Calu3 (cell line): ENCODE data around the gene ENPP7. TPM values are rescaled to one million over a fixed set of nuclear protein-coding genes. Genes with fewer than 3 reads are reported as not detected.

ENCODE experiments used
- BruUV-seq: library from RNA; stranded (reverse); fragments of 400-500 nt; replicated peaks from 2 replicates; lab custom pipeline; 2021; lab: Mats Ljungman, UMichigan
- CTCF ChIA-PET: fragments of 300-600 bp; sonication (Branson Sonifier 250); formaldehyde crosslinking; loops from one replicate; lab custom pipeline; 2022; ENCODE audit warnings: antibody characterized with exemption; lab: Charles Lee
- DNase-seq: peaks from one replicate; pipeline ENCODE4 v3.0.0; 2022
- H3K27ac Mint-ChIP-seq: one replicate; pipeline ENCODE4 v1.8.0; 2022; ENCODE audit warnings: mixed read lengths; ENCODE audit not compliant: unreplicated experiment
- H3K27me3 Mint-ChIP-seq: one replicate; pipeline ENCODE4 v1.8.0; 2022; ENCODE audit warnings: mixed read lengths; ENCODE audit not compliant: unreplicated experiment
- H3K36me3 Mint-ChIP-seq: one replicate; pipeline ENCODE4 v1.8.0; 2022; ENCODE audit warnings: mild to moderate bottlenecking, moderate library complexity, mixed read lengths; ENCODE audit not compliant: insufficient read depth, unreplicated experiment
- H3K4me1 Mint-ChIP-seq: one replicate; pipeline ENCODE4 v1.8.0; 2022; ENCODE audit warnings: mild to moderate bottlenecking, low read depth, mixed read lengths; ENCODE audit not compliant: unreplicated experiment
- H3K4me3 Mint-ChIP-seq: one replicate; pipeline ENCODE4 v1.8.0; 2022; ENCODE audit warnings: mild to moderate bottlenecking, low read depth, moderate library complexity, mixed read lengths; ENCODE audit not compliant: unreplicated experiment
- H3K9me3 Mint-ChIP-seq: one replicate; pipeline ENCODE4 v1.8.0; 2022; ENCODE audit warnings: low read depth, mixed read lengths; ENCODE audit not compliant: unreplicated experiment
- intact Hi-C: fragments of 100-400 bp; cut with micrococcal nuclease; formaldehyde crosslinking; loops from one replicate; pipeline ENCODE4 v1.10.0; 2022; ENCODE audit not compliant: unreplicated experiment
- total RNA-seq: library from RNA; stranded (reverse); gene quantifications from 2 replicates; pipeline ENCODE4 v1.2.3, GENCODE V29; 2022
- TF ChIP-seq, protein P1 (sequence below): fragments of 200-600 bp; IDR thresholded peaks from one replicate; pipeline ENCODE4 v1.8.0; 2022; ENCODE audit warnings: antibody characterized with exemption; ENCODE audit not compliant: unreplicated experiment

Gene ENPP7
- total RNA-seq, 1 experiment from 2014 or later: not detected

DNA sequence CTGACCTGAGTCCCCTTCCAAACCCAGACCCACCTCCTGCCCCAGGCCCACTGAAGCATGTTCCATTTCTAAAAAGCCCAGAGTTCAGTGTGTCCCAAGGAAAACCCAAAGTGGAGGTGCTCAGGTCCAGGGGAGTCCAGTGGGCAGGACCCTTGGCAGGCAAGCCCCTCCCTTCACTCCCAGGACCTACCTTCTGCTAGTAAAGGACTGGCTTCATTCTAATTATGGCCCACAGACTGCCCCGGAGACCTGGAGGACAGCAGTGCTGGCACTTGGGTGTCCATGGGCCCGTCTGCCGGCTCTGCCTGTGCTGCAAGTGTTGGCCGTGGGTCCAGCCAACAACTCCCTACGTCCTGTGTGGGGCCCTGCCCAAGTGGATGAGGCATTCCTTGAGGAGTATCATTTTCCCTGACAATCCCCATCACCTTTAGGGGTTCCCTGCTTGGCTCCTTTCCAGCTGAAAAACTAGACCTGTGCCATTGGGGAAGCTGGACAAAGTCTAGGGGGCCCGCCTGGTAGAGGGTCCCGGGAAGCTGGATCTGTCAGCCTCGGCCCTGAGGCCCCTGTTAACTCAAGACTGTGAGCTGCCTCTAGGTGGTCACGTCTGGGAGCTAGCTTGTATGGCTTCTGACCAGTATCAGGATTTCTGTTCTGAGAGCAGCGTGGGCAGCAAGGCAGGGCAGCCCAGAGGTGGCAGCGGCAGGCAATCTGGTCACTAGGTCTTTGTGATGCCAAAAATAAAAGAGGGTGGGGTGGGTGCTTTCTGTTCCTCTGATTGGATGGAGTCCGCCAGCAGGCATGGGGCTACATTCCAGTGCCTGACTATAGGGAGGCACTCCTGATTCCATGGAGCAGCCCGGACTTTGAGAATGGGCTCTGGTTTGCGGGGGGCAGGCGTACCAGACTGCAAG is 55.4 kb downstream of the ENPP7 start:
- no peak overlapping the region for H3K4me3 Mint-ChIP-seq
- BruUV-seq: no TSS peak
- CTCF ChIA-PET: interaction anchor here (0.5 to 1.3 kb wide), 3 partner anchors 24 to 799 kb away, joined by 3 read pairs; no protein-coding TSS in a partner anchor
- no peak overlapping the region for H3K27ac Mint-ChIP-seq
- peaks cover 8% of the 10 kb centered on the region for H3K36me3 Mint-ChIP-seq
- H3K27me3 Mint-ChIP-seq: peaks cover 29% of the 10 kb centered on the region
- DNase-seq: no peak
- no peaks in the 10 kb centered on the region for H3K9me3 Mint-ChIP-seq
- H3K4me1 Mint-ChIP-seq: no peaks in the 10 kb centered on the region
- TF ChIP-seq, protein P1, sequence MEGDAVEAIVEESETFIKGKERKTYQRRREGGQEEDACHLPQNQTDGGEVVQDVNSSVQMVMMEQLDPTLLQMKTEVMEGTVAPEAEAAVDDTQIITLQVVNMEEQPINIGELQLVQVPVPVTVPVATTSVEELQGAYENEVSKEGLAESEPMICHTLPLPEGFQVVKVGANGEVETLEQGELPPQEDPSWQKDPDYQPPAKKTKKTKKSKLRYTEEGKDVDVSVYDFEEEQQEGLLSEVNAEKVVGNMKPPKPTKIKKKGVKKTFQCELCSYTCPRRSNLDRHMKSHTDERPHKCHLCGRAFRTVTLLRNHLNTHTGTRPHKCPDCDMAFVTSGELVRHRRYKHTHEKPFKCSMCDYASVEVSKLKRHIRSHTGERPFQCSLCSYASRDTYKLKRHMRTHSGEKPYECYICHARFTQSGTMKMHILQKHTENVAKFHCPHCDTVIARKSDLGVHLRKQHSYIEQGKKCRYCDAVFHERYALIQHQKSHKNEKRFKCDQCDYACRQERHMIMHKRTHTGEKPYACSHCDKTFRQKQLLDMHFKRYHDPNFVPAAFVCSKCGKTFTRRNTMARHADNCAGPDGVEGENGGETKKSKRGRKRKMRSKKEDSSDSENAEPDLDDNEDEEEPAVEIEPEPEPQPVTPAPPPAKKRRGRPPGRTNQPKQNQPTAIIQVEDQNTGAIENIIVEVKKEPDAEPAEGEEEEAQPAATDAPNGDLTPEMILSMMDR: no peak
- intact Hi-C loops: no loop called here

- CTCF ChIA-PET: interaction anchor here (0.5 to 1.3 kb wide), 3 partner anchors 24 to 798 kb away, joined by 3 read pairs; no protein-coding TSS in a partner anchor
- no peak for DNase-seq
- no peaks in the 10 kb centered on the region for H3K9me3 Mint-ChIP-seq
- no peaks in the 10 kb centered on the region for H3K4me1 Mint-ChIP-seq
- TF ChIP-seq, protein P1: no peak
- no peak overlapping the region for H3K27ac Mint-ChIP-seq
- intact Hi-C loops: no loop called here
- peaks cover 4% of the 10 kb centered on the region for H3K36me3 Mint-ChIP-seq
- H3K4me3 Mint-ChIP-seq: no peak overlapping the region
- no TSS peak for BruUV-seq
- H3K27me3 Mint-ChIP-seq: peaks cover 29% of the 10 kb centered on the region
Observed at GRCh38 chr17:79786930-79787643, 56.3 kb downstream of the ENPP7 start.

- Mint-ChIP-seq H3K4me3 (no peak overlapping the region), H3K9me3 (no peaks in the 10 kb centered on the region), H3K4me1 (no peaks in the 10 kb centered on the region), H3K27me3 (peaks cover 29% of the 10 kb centered on the region), H3K27ac (no peak overlapping the region), H3K36me3 (no peaks in the 10 kb centered on the region)
- no peak for DNase-seq
- CTCF ChIA-PET: no interaction called here
- intact Hi-C loops: no loop called here
- TF ChIP-seq, protein P1: no peak
- no TSS peak for BruUV-seq
Observed at GRCh38 chr17:79788455-79788854, 57.7 kb downstream of the ENPP7 start.

- Mint-ChIP-seq H3K4me3 (no peak overlapping the region), H3K9me3 (no peaks in the 10 kb centered on the region), H3K27me3 (peaks cover 29% of the 10 kb centered on the region), H3K36me3 (peaks cover under 1% of the 10 kb centered on the region), H3K4me1 (no peaks in the 10 kb centered on the region), H3K27ac (no peak overlapping the region)
- no TSS peak for BruUV-seq
- no peak for DNase-seq
- TF ChIP-seq, protein P1: no peak
- CTCF ChIA-PET: interaction anchor here (1.0 to 1.2 kb wide), 3 partner anchors 19 to 44 kb away, joined by 3 read pairs; no protein-coding TSS in a partner anchor
- intact Hi-C loops: no loop called here
Observed at GRCh38 chr17:79788989-79789942, 58.5 kb downstream of the ENPP7 start.
